Right lobe of liver (tissue), 6 donors: ENCODE measurements around the gene PDGFD. TPM values are rescaled to one million over a fixed set of nuclear protein-coding genes. Genes with fewer than 3 reads are reported as not detected.

Experiments
- ATAC-seq, 4 donors: fragments of 200-7000 bp; cut with Tn5 transposase; one replicate each; pipeline ENCODE4 v1.9.1; 2020; ENCODE audit warnings: mild to moderate bottlenecking in 4 of 4, moderate library complexity in 4 of 4
- DNase-seq, 3 donors: peaks; one replicate each; pipeline ENCODE4 v3.0.0-alpha.2; 2020
- H3K27ac ChIP-seq, 3 donors: fragments of 200-600 bp; one replicate each; pipeline ENCODE4 v1.8.0; 2022
- H3K27me3 ChIP-seq, 2 donors: fragments of 200-600 bp; one replicate each; pipeline ENCODE4 v1.8.0; 2022
- H3K36me3 ChIP-seq, 4 donors: fragments of 200-600 bp; sonication (generic) in 1 of 4; one replicate each; pipeline versions ENCODE4 v1.5.1 to v1.8.0; 2017 to 2022; ENCODE audit warnings: control low read depth in 1 of 4
- H3K4me1 ChIP-seq, 4 donors: fragments of 200-600 bp; sonication (generic) in 1 of 4; one replicate each; pipeline versions ENCODE4 v1.5.1 to v1.8.0; 2017 to 2022; ENCODE audit warnings: control low read depth in 1 of 4
- H3K4me3 ChIP-seq, 3 donors: fragments of 200-600 bp; one replicate each; pipeline ENCODE4 v1.8.0; 2022
- H3K9me3 ChIP-seq, 4 donors: fragments of 200-600 bp; sonication (generic) in 1 of 4; one replicate each; pipeline versions ENCODE4 v1.5.1 to v1.8.0; 2017 to 2022; ENCODE audit warnings: control low read depth in 1 of 4
- POLR2A ChIP-seq: fragments of 450-650 bp; IDR thresholded peaks from one replicate; pipeline ENCODE4 v1.6.1; 2017; ENCODE audit warnings: antibody characterized with exemption, mild to moderate bottlenecking
- WGBS: methylation state at CpG from one replicate; pipeline ENCODE4 v1.1.6; 2018; ENCODE audit warnings: low coverage, low lambda C conversion rate; ENCODE audit not compliant: insufficient coverage; ENCODE audit errors: missing lambda C conversion rate; 5-methylcytosine and 5-hydroxymethylcytosine counted together
- intact Hi-C, 2 donors: fragments of 100-400 bp; cut with DNase I; formaldehyde crosslinking; loops; one replicate each; pipeline versions ENCODE4 v1.11.2 to v1.14.1; 2022
- total RNA-seq, 6 experiments: library from RNA; depleted of rRNA in 2 of 6; stranded (reverse); fragments of >200 nt in 2 of 6; fragmentation: NEBNext Ultra II Directional in 3 of 6; extraction: Animal tissue kit (Norgen Biotek cat#: 25700) in 3 of 6; gene quantifications; one replicate each; pipeline versions ENCODE4 v1.1.0 to v1.2.4, GENCODE V29; 2016 to 2023
- TF ChIP-seq, protein P1 (sequence below), 4 donors: fragments of 200-600 bp in 3 of 4; fragments of 450-650 bp in 1 of 4; IDR thresholded peaks; one replicate each; pipeline versions ENCODE4 v1.5.1 to v1.8.0; 2016 to 2022; ENCODE audit warnings: antibody characterized with exemption in 4 of 4, mild to moderate bottlenecking in 2 of 4
- donor health status: DM: no; HTN: yes; CAD: no.
- donor health status: DM: no; HTN: no; CAD: no.
- donor health status: DM: no; HTN: no; CAD: no.
- donor health status: DM: no; HTN: yes; CAD: no.
- donor health status: DM: no; HTN: yes; CAD: no.

The PDGFD gene
- total RNA-seq, 6 experiments from 2014 or later: 0.84 to 1.6 (median 1.1) TPM

GRCh38 chr11:104075091-104075490 lies 88.9 kb downstream of the PDGFD start:
- DNase-seq (no peak), ATAC-seq (no peak)
- Histone ChIP-seq H3K27ac (no peak overlapping the region), H3K9me3 (no peaks in the 10 kb centered on the region), H3K4me3 (no peak overlapping the region), H3K27me3 (no peaks in the 10 kb centered on the region), H3K36me3 (no peaks in the 10 kb centered on the region), H3K4me1 (no peaks in the 10 kb centered on the region)
- TF ChIP-seq, protein P1, sequence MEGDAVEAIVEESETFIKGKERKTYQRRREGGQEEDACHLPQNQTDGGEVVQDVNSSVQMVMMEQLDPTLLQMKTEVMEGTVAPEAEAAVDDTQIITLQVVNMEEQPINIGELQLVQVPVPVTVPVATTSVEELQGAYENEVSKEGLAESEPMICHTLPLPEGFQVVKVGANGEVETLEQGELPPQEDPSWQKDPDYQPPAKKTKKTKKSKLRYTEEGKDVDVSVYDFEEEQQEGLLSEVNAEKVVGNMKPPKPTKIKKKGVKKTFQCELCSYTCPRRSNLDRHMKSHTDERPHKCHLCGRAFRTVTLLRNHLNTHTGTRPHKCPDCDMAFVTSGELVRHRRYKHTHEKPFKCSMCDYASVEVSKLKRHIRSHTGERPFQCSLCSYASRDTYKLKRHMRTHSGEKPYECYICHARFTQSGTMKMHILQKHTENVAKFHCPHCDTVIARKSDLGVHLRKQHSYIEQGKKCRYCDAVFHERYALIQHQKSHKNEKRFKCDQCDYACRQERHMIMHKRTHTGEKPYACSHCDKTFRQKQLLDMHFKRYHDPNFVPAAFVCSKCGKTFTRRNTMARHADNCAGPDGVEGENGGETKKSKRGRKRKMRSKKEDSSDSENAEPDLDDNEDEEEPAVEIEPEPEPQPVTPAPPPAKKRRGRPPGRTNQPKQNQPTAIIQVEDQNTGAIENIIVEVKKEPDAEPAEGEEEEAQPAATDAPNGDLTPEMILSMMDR (IDR thresholded peaks at IDR 0.05): no peak
- TF ChIP-seq POLR2A: no peak
- intact Hi-C loops: no loop called here

- Histone ChIP-seq H3K4me1 (no peaks in the 10 kb centered on the region), H3K27ac (no peak overlapping the region), H3K27me3 (no peaks in the 10 kb centered on the region), H3K9me3 (no peaks in the 10 kb centered on the region), H3K36me3 (no peaks in the 10 kb centered on the region), H3K4me3 (no peak overlapping the region)
- WGBS: 46% methylated on average over 3 of the region's 3 CpGs
- no peak for DNase-seq
- ATAC-seq: peak in 3 of 4 donors; percentile 17 to 42 (median 41)
- intact Hi-C loops: no loop called here
- TF ChIP-seq, protein P1 (IDR thresholded peaks at IDR 0.05): no peak
- no peak for TF ChIP-seq POLR2A
These were observed 89.8 kb downstream of the PDGFD start for GRCh38 chr11:104073950-104074705.

GRCh38 chr11:104067534-104067933 lies 96.4 kb downstream of the PDGFD start:
- WGBS: 46% methylated on average over 1 of the region's 1 CpG
- intact Hi-C loops: no loop called here
- Histone ChIP-seq H3K27ac (no peak overlapping the region), H3K4me3 (no peak overlapping the region), H3K9me3 (no peaks in the 10 kb centered on the region), H3K36me3 (no peaks in the 10 kb centered on the region), H3K4me1 (no peaks in the 10 kb centered on the region), H3K27me3 (no peaks in the 10 kb centered on the region)
- ATAC-seq (no peak), DNase-seq (no peak)
- TF ChIP-seq POLR2A: no peak
- TF ChIP-seq, protein P1 (IDR thresholded peaks at IDR 0.05): no peak

GRCh38 chr11:104064034-104064630 lies 99.8 kb downstream of the PDGFD start:
- DNase-seq: no peak
- Histone ChIP-seq H3K27ac (no peak overlapping the region), H3K36me3 (no peaks in the 10 kb centered on the region), H3K9me3 (no peaks in the 10 kb centered on the region), H3K4me1 (no peaks in the 10 kb centered on the region), H3K4me3 (no peak overlapping the region), H3K27me3 (no peaks in the 10 kb centered on the region)
- WGBS: 53% methylated on average over 5 of the region's 5 CpGs
- no peak for TF ChIP-seq POLR2A
- TF ChIP-seq, protein P1 (IDR thresholded peaks at IDR 0.05): no peak
- ATAC-seq: no peak
- intact Hi-C loops: no loop called here
